Measurements from ENCODE around the gene PDE4DIP.
A peak's percentile ranks its signal among the peaks of the same experiment; 100 is the strongest.
"Not testable (repeated sequence)": the region's sequence is repeated elsewhere in the genome, so short reads cannot be mapped to it uniquely, and the experiment has no call there.

PDE4DIP gene

GRCh38 chr1:148918836-148919447 is 74.7 kb downstream of the PDE4DIP start:
- not testable (repeated sequence) for H3K9me3 ChIP-seq (ENCODE audit: control insufficient read depth, low read length); H3K27me3 ChIP-seq (ENCODE audit: control insufficient read depth, insufficient read depth, low read length, poor library complexity, severe bottlenecking)
- WGBS, 2 experiments = 53 to 93% methylated on average over 1 of the region's 3 CpGs

GRCh38 chr1:148921047-148921446 is 76.8 kb downstream of the PDE4DIP start:
- H3K27me3 ChIP-seq (ENCODE audit: control insufficient read depth, insufficient read depth, low read length, poor library complexity, severe bottlenecking); H3K9me3 ChIP-seq (ENCODE audit: control insufficient read depth, low read length); H3K4me1 ChIP-seq (ENCODE audit: control insufficient read depth, insufficient read depth, low read length); H3K27ac ChIP-seq (ENCODE audit: insufficient read depth, low read depth, low read length, poor library complexity, severe bottlenecking); H3K36me3 ChIP-seq (ENCODE audit: control insufficient read depth, insufficient read depth, low read length); H3K4me3 ChIP-seq (ENCODE audit: insufficient read depth, low read depth, low read length): not testable (repeated sequence)
- no CpG with 5 or more reads among the region's 1 CpG for WGBS, 2 experiments

More at GRCh38 chr1:148918836-148919447, 74.7 kb downstream of the PDE4DIP start:
- H3K4me1 ChIP-seq (ENCODE audit: control insufficient read depth, insufficient read depth, low read length); H3K4me3 ChIP-seq (ENCODE audit: insufficient read depth, low read depth, low read length); H3K27ac ChIP-seq (ENCODE audit: insufficient read depth, low read depth, low read length, poor library complexity, severe bottlenecking); H3K36me3 ChIP-seq (ENCODE audit: control insufficient read depth, insufficient read depth, low read length): not testable (repeated sequence)

- H3K4me1 ChIP-seq (ENCODE audit: control insufficient read depth, insufficient read depth, low read length); H3K27ac ChIP-seq (ENCODE audit: insufficient read depth, low read depth, low read length, poor library complexity, severe bottlenecking); H3K27me3 ChIP-seq (ENCODE audit: control insufficient read depth, insufficient read depth, low read length, poor library complexity, severe bottlenecking); H3K36me3 ChIP-seq (ENCODE audit: control insufficient read depth, insufficient read depth, low read length); H3K4me3 ChIP-seq (ENCODE audit: insufficient read depth, low read depth, low read length); H3K9me3 ChIP-seq (ENCODE audit: control insufficient read depth, low read length): not testable (repeated sequence)
- WGBS, 2 experiments = 100% methylated on average over 1 of the region's 3 CpGs; no CpG with 5 or more reads in 1 of the 2 experiments
Observed at GRCh38 chr1:148923798-148924197, 79.6 kb downstream of the PDE4DIP start.

- WGBS, 2 experiments = no CpG with 5 or more reads among the region's 1 CpG
- H3K27ac ChIP-seq (ENCODE audit: insufficient read depth, low read depth, low read length, poor library complexity, severe bottlenecking); H3K4me1 ChIP-seq (ENCODE audit: control insufficient read depth, insufficient read depth, low read length); H3K27me3 ChIP-seq (ENCODE audit: control insufficient read depth, insufficient read depth, low read length, poor library complexity, severe bottlenecking); H3K9me3 ChIP-seq (ENCODE audit: control insufficient read depth, low read length); H3K4me3 ChIP-seq (ENCODE audit: insufficient read depth, low read depth, low read length); H3K36me3 ChIP-seq (ENCODE audit: control insufficient read depth, insufficient read depth, low read length): not testable (repeated sequence)
Observed at GRCh38 chr1:148927645-148928044, 83.4 kb downstream of the PDE4DIP start.

GRCh38 chr1:148929253-148929652 is 85.0 kb downstream of the PDE4DIP start:
- not testable (repeated sequence) for H3K27ac ChIP-seq (ENCODE audit: insufficient read depth, low read depth, low read length, poor library complexity, severe bottlenecking); H3K9me3 ChIP-seq (ENCODE audit: control insufficient read depth, low read length); H3K27me3 ChIP-seq (ENCODE audit: control insufficient read depth, insufficient read depth, low read length, poor library complexity, severe bottlenecking); H3K4me3 ChIP-seq (ENCODE audit: insufficient read depth, low read depth, low read length); H3K4me1 ChIP-seq (ENCODE audit: control insufficient read depth, insufficient read depth, low read length); H3K36me3 ChIP-seq (ENCODE audit: control insufficient read depth, insufficient read depth, low read length)

GRCh38 chr1:148935381-148936002 is 91.3 kb downstream of the PDE4DIP start:
- H3K9me3 ChIP-seq (ENCODE audit: control insufficient read depth, low read length); H3K4me3 ChIP-seq (ENCODE audit: insufficient read depth, low read depth, low read length); H3K36me3 ChIP-seq (ENCODE audit: control insufficient read depth, insufficient read depth, low read length); H3K4me1 ChIP-seq (ENCODE audit: control insufficient read depth, insufficient read depth, low read length); H3K27ac ChIP-seq (ENCODE audit: insufficient read depth, low read depth, low read length, poor library complexity, severe bottlenecking); H3K27me3 ChIP-seq (ENCODE audit: control insufficient read depth, insufficient read depth, low read length, poor library complexity, severe bottlenecking): not testable (repeated sequence)
- no CpG with 5 or more reads among the region's 3 CpGs for WGBS, 2 experiments

GRCh38 chr1:148942906-148943305 is 98.7 kb downstream of the PDE4DIP start:
- not testable (repeated sequence) for H3K27me3 ChIP-seq (ENCODE audit: control insufficient read depth, insufficient read depth, low read length, poor library complexity, severe bottlenecking); H3K4me1 ChIP-seq (ENCODE audit: control insufficient read depth, insufficient read depth, low read length); H3K36me3 ChIP-seq (ENCODE audit: control insufficient read depth, insufficient read depth, low read length); H3K4me3 ChIP-seq (ENCODE audit: insufficient read depth, low read depth, low read length); H3K27ac ChIP-seq (ENCODE audit: insufficient read depth, low read depth, low read length, poor library complexity, severe bottlenecking); H3K9me3 ChIP-seq (ENCODE audit: control insufficient read depth, low read length)
- WGBS, 2 experiments = no CpG with 5 or more reads among the region's 3 CpGs

GRCh38 chr1:148945130-148945529 is 100.9 kb downstream of the PDE4DIP start:
- not testable (repeated sequence) for H3K27ac ChIP-seq (ENCODE audit: insufficient read depth, low read depth, low read length, poor library complexity, severe bottlenecking); H3K4me1 ChIP-seq (ENCODE audit: control insufficient read depth, insufficient read depth, low read length); H3K9me3 ChIP-seq (ENCODE audit: control insufficient read depth, low read length); H3K27me3 ChIP-seq (ENCODE audit: control insufficient read depth, insufficient read depth, low read length, poor library complexity, severe bottlenecking); H3K4me3 ChIP-seq (ENCODE audit: insufficient read depth, low read depth, low read length); H3K36me3 ChIP-seq (ENCODE audit: control insufficient read depth, insufficient read depth, low read length)
- WGBS, 2 experiments = no CpG with 5 or more reads among the region's 1 CpG

- not testable (repeated sequence) for H3K27me3 ChIP-seq (ENCODE audit: control insufficient read depth, insufficient read depth, low read length, poor library complexity, severe bottlenecking); H3K4me3 ChIP-seq (ENCODE audit: insufficient read depth, low read depth, low read length); H3K36me3 ChIP-seq (ENCODE audit: control insufficient read depth, insufficient read depth, low read length); H3K27ac ChIP-seq (ENCODE audit: insufficient read depth, low read depth, low read length, poor library complexity, severe bottlenecking); H3K9me3 ChIP-seq (ENCODE audit: control insufficient read depth, low read length); H3K4me1 ChIP-seq (ENCODE audit: control insufficient read depth, insufficient read depth, low read length)
- 60 to 92% methylated on average over 1 to 2 of the region's 4 CpGs for WGBS, 2 experiments
Observed at GRCh38 chr1:148948768-148949167, 104.5 kb downstream of the PDE4DIP start.

GRCh38 chr1:148951336-148952227 is 107.4 kb downstream of the PDE4DIP start:
- Histone ChIP-seq H3K4me3 (ENCODE audit: insufficient read depth, low read depth, low read length) (peak overlapping the region; percentile 51), H3K27ac (ENCODE audit: insufficient read depth, low read depth, low read length, poor library complexity, severe bottlenecking) (peak overlapping the region; percentile 8)
- H3K4me1 ChIP-seq (ENCODE audit: control insufficient read depth, insufficient read depth, low read length); H3K36me3 ChIP-seq (ENCODE audit: control insufficient read depth, insufficient read depth, low read length); H3K9me3 ChIP-seq (ENCODE audit: control insufficient read depth, low read length); H3K27me3 ChIP-seq (ENCODE audit: control insufficient read depth, insufficient read depth, low read length, poor library complexity, severe bottlenecking): not testable (repeated sequence)
- 13 to 16% methylated on average over 23 to 24 of the region's 44 CpGs for WGBS, 2 experiments
